HG02610 (cell line): ENCODE measurements around the gene HDLBP.
"Not testable (repeated sequence)": the region's sequence is repeated elsewhere in the genome, so short reads cannot be mapped to it uniquely, and the experiment has no call there.

ENCODE experiments used
- ATAC-seq: cut with Tn5 transposase; IDR thresholded peaks from one replicate; pipeline ENCODE4 v1.9.1; 2021; ENCODE audit warnings: mild to moderate bottlenecking, moderate library complexity; ENCODE audit not compliant: unreplicated experiment

Gene HDLBP

GRCh38 chr2:241330616-241330981 lies 15.1 kb upstream of the HDLBP start:
- no peak for ATAC-seq

GRCh38 chr2:241329669-241330615 lies 14.5 kb upstream of the HDLBP start:
- ATAC-seq: no peak

- no peak for ATAC-seq
These were observed 9.8 kb upstream of the HDLBP start for GRCh38 chr2:241325257-241325656.

- no peak for ATAC-seq
These were observed 9.3 kb upstream of the HDLBP start for GRCh38 chr2:241324775-241325174.

- no peak for ATAC-seq
These were observed 8.3 kb upstream of the HDLBP start for GRCh38 chr2:241323778-241324177.

GRCh38 chr2:241321886-241322285 lies 6.4 kb upstream of the HDLBP start:
- ATAC-seq: no peak

- ATAC-seq: no peak
These were observed 5.6 kb upstream of the HDLBP start for GRCh38 chr2:241321033-241321432.

- ATAC-seq: no peak
These were observed 4.9 kb upstream of the HDLBP start for GRCh38 chr2:241320394-241320793.

- ATAC-seq: not testable (repeated sequence)
These were observed 3.4 kb upstream of the HDLBP start for GRCh38 chr2:241318830-241319229.

- no peak for ATAC-seq
These were observed 1.9 kb upstream of the HDLBP start for GRCh38 chr2:241317391-241317790.

GRCh38 chr2:241316825-241317224 lies 1.4 kb upstream of the HDLBP start:
- no peak for ATAC-seq

GRCh38 chr2:241315879-241316631 lies 583 bp upstream of the HDLBP start, which contains the start of gene SEPTIN2:
SEPTIN2 (plus strand) TSS chr2:241315925; CDS start chr2:241324233, 8,308 bp downstream.
- ATAC-seq: peak; percentile 34

GRCh38 chr2:241314226-241315092 lies 1.0 kb downstream of the HDLBP start:
- ATAC-seq: no peak

GRCh38 chr2:241313543-241314095 lies 1.9 kb downstream of the HDLBP start:
- no peak for ATAC-seq

GRCh38 chr2:241312082-241312481 lies 3.4 kb downstream of the HDLBP start:
- ATAC-seq: no peak

GRCh38 chr2:241310917-241311566 lies 4.4 kb downstream of the HDLBP start:
- ATAC-seq: no peak

- peak; percentile 46 for ATAC-seq
These were observed 5.8 kb downstream of the HDLBP start for GRCh38 chr2:241309684-241310117.

GRCh38 chr2:241308832-241309500 lies 6.5 kb downstream of the HDLBP start:
- no peak for ATAC-seq

- no peak for ATAC-seq
These were observed 7.2 kb downstream of the HDLBP start for GRCh38 chr2:241308267-241308666.
